B cell (primary cell): ENCODE results near the gene TEX19. TPM values are rescaled to one million over a fixed set of nuclear protein-coding genes. Genes with fewer than 3 reads are reported as not detected.

Source experiments
- ATAC-seq: fragments of 200-7000 bp; cut with Tn5 transposase; one replicate; pipeline ENCODE4 v1.10.0; 2021; ENCODE audit warnings: low read depth, mild to moderate bottlenecking, moderate number of reproducible peaks, moderate library complexity
- CTCF ChIA-PET: fragments of 350-600 bp; sonication (Branson Sonifier 250); formaldehyde crosslinking; loops from one replicate; lab custom pipeline; 2021; ENCODE audit warnings: antibody characterized with exemption, inconsistent platforms; lab: Charles Lee
- POLR2A ChIA-PET: fragments of 350-600 bp; sonication (Branson Sonifier 250); formaldehyde crosslinking; loops from one replicate; lab custom pipeline; 2021; ENCODE audit warnings: antibody characterized with exemption; lab: Charles Lee
- DNase-seq: peaks from one replicate; pipeline ENCODE4 v3.0.0; 2013
- H2AFZ ChIP-seq: 2 replicates; pipeline ENCODE4 v1.6.1; 2012; ENCODE audit warnings: mild to moderate bottlenecking, low read depth, low read length; ENCODE audit not compliant: insufficient read depth, poor library complexity, severe bottlenecking
- H3K27ac ChIP-seq, 2 donors: 1 replicate in 1 of 2; 2 replicates in 1 of 2; pipeline ENCODE4 v1.5.1; 2012 to 2013; ENCODE audit warnings: low read length in 2 of 2, mild to moderate bottlenecking in 2 of 2, moderate library complexity in 1 of 2
- H3K27me3 ChIP-seq, 4 experiments: fragments of 200-600 bp in 1 of 4; sonication (generic) in 1 of 4; replicated peaks in 1 of 4; 1 replicate in 2 of 4; 2 replicates in 2 of 4; pipeline versions ENCODE4 v1.6.1 to v1.7.0; 2013 to 2016; ENCODE audit warnings: low read length in 3 of 4, mild to moderate bottlenecking in 2 of 4, mixed read lengths in 1 of 4, moderate library complexity in 1 of 4; ENCODE audit not compliant: insufficient read depth in 4 of 4, control insufficient read depth in 3 of 4; ENCODE audit errors: control extremely low read depth in 1 of 4
- H3K36me3 ChIP-seq, 2 experiments: replicated peaks in 1 of 2; 1 replicate in 1 of 2; 2 replicates in 1 of 2; pipeline versions ENCODE4 v1.6.1 to v1.7.1; 2013; ENCODE audit warnings: low read length in 1 of 2; ENCODE audit not compliant: insufficient read depth in 2 of 2, control insufficient read depth in 1 of 2; ENCODE audit errors: control extremely low read depth in 1 of 2, extremely low read depth in 1 of 2
- H3K4me1 ChIP-seq, 2 donors: fragments of 200-600 bp in 1 of 2; sonication (generic) in 1 of 2; 1 replicate in 1 of 2; 2 replicates in 1 of 2; pipeline versions ENCODE4 v1.5.1 to v1.6.1; 2013 to 2017; ENCODE audit warnings: low read length in 2 of 2; ENCODE audit not compliant: control insufficient read depth in 2 of 2, insufficient read depth in 2 of 2
- H3K4me2 ChIP-seq: replicated peaks from 2 replicates; pipeline ENCODE3; 2012; ENCODE audit warnings: mild to moderate bottlenecking, low read depth, low read length; ENCODE audit not compliant: poor library complexity, severe bottlenecking
- H3K4me3 ChIP-seq, 5 experiments: fragments of 200-600 bp in 1 of 5; sonication (generic) in 1 of 5; 1 replicate in 3 of 5; 2 replicates in 2 of 5; pipeline versions ENCODE4 v1.5.1 to v1.7.0; 2011 to 2016; ENCODE audit warnings: low read length in 4 of 5, mild to moderate bottlenecking in 4 of 5, low read depth in 2 of 5, control low read depth in 1 of 5, moderate library complexity in 1 of 5; ENCODE audit not compliant: insufficient read depth in 1 of 5; ENCODE audit errors: control extremely low read depth in 1 of 5, extremely low read depth in 1 of 5
- H3K79me2 ChIP-seq: fragments of 200-600 bp; sonication (generic); one replicate; pipeline ENCODE4 v1.6.0; 2016; ENCODE audit warnings: low read length; ENCODE audit not compliant: control insufficient read depth, insufficient read depth
- H3K9ac ChIP-seq: fragments of 200-600 bp; sonication (generic); 2 replicates; pipeline ENCODE4 v1.6.1; 2017; ENCODE audit warnings: mild to moderate bottlenecking, low read length, moderate library complexity
- H3K9me3 ChIP-seq, 3 donors: one replicate each; pipeline versions ENCODE4 v1.6.1 to v1.7.1; 2013; ENCODE audit warnings: low read length in 2 of 3; ENCODE audit not compliant: control insufficient read depth in 2 of 3, insufficient read depth in 1 of 3; ENCODE audit errors: control extremely low read depth in 1 of 3
- H4K20me1 ChIP-seq: 2 replicates; pipeline ENCODE4 v1.6.0; 2012; ENCODE audit warnings: mild to moderate bottlenecking, low read length; ENCODE audit not compliant: insufficient read depth, control insufficient read depth, poor library complexity, severe bottlenecking
- H3K27ac Mint-ChIP-seq: one replicate; pipeline ENCODE4 v1.8.0; 2021; ENCODE audit warnings: mixed read lengths
- H3K27me3 Mint-ChIP-seq: one replicate; pipeline ENCODE4 v1.8.0; 2021; ENCODE audit warnings: mixed read lengths
- H3K4me1 Mint-ChIP-seq: one replicate; pipeline ENCODE4 v1.8.0; 2021; ENCODE audit warnings: mixed read lengths
- H3K4me3 Mint-ChIP-seq: one replicate; pipeline ENCODE4 v1.8.0; 2021; ENCODE audit warnings: mixed read lengths
- H3K9me3 Mint-ChIP-seq: one replicate; pipeline ENCODE4 v1.8.0; 2022; ENCODE audit warnings: mixed read lengths; ENCODE audit not compliant: insufficient read depth
- EZH2 ChIP-seq: IDR thresholded peaks from 2 replicates; pipeline ENCODE4 v1.6.1; 2012; ENCODE audit warnings: borderline replicate concordance, low read depth, mild to moderate bottlenecking, moderate library complexity, low read length; ENCODE audit not compliant: insufficient read depth, poor library complexity, severe bottlenecking
- WGBS: methylation state at CpG from one replicate; pipeline ENCODE4 v1.1.5; 2013; ENCODE audit warnings: missing lambda C conversion rate; ENCODE audit not compliant: insufficient coverage; 5-methylcytosine and 5-hydroxymethylcytosine counted together
- intact Hi-C: fragments of 100-400 bp; cut with micrococcal nuclease; formaldehyde crosslinking; loops from one replicate; pipeline ENCODE4 v1.10.0; 2022
- polyA plus RNA-seq: library from polyadenylated mRNA; depleted of rRNA; stranded (reverse); fragments of >200 nt; gene quantifications from 2 replicates; pipeline ENCODE4 v1.2.3, GENCODE V29; 2012
- total RNA-seq, 2 donors: library from RNA; stranded (reverse); fragments of 120-200 nt in 1 of 2; gene quantifications; 1 replicate in 1 of 2; 2 replicates in 1 of 2; pipeline versions ENCODE4 v1.2.3 to v1.2.4, GENCODE V29; 2013 to 2022
- TF ChIP-seq, protein P1 (sequence below): fragments of 200-600 bp; IDR thresholded peaks from one replicate; pipeline ENCODE4 v1.8.0; 2022; ENCODE audit warnings: antibody characterized with exemption, mild to moderate bottlenecking

TEX19 gene
- total and polyA plus RNA-seq, 2 donors (not counting 1 experiment from before 2014, with no cell fraction given) = not detected

DNA sequence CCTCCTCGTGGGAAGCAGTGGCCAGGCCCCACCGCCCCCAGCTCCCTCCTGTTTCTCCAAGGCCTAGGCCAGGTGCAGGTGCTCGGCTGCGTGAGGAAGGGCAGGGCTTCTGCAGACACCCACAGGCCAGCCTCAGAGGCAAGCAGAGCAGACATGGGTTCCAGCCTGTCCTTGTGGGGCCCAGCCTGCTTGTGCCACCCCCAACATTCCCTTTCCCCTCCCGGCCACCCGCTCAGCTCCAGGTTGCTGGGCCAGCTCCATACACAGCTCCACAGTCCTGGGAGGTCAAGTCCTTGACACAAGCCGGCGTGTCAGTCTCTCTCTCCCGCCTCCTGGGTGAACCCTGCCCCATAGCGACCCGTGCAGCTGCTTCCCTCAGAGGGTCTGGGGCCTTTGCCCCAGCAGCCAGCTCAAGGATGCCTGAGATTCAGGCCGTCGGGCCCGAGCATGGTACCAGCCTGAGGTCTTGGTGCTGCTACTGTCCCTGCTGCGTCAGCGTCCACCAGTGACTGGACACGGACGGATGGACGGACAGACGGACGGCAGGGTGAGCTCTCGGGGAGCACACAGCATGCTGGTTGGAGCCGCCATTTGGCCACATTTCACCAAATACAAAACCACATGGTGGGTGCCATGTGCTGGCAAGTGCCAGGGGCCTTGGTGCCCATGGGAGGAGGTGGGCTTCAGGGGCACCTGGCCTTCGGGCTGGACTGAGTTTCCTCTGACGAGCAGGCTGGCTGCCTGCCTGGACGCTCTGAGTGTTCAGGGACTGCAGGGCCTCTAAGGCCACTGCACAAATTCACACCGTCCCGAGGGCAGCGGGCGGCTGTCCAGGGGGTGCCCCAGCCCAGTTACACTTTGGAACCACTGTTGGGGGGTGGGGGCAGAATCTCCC is 33.5 kb upstream of the TEX19 start:
- Mint-ChIP-seq H3K27ac (no peak overlapping the region), H3K9me3 (no peaks in the 10 kb centered on the region), H3K4me3 (no peak overlapping the region), H3K27me3 (peaks cover 6% of the 10 kb centered on the region), H3K4me1 (peaks cover 3% of the 10 kb centered on the region)
- Histone ChIP-seq H2AFZ (no peak overlapping the region), H3K4me1 (peaks cover 8 to 9% of the 10 kb centered on the region in 2 donors), H3K9ac (no peak overlapping the region), H3K79me2 (no peaks in the 10 kb centered on the region), H3K36me3 (no peaks in the 10 kb centered on the region), H3K9me3 (peaks cover 0 to 8% (median 0%) of the 10 kb centered on the region in 3 donors), H3K27me3 (peaks cover 0 to 47% (median 12%) of the 10 kb centered on the region in 4 experiments), H3K27ac (no peak overlapping the region), H3K4me2 (no peak overlapping the region), H3K4me3 (no peak overlapping the region), H4K20me1 (no peaks in the 10 kb centered on the region)
- TF ChIP-seq, protein P1, sequence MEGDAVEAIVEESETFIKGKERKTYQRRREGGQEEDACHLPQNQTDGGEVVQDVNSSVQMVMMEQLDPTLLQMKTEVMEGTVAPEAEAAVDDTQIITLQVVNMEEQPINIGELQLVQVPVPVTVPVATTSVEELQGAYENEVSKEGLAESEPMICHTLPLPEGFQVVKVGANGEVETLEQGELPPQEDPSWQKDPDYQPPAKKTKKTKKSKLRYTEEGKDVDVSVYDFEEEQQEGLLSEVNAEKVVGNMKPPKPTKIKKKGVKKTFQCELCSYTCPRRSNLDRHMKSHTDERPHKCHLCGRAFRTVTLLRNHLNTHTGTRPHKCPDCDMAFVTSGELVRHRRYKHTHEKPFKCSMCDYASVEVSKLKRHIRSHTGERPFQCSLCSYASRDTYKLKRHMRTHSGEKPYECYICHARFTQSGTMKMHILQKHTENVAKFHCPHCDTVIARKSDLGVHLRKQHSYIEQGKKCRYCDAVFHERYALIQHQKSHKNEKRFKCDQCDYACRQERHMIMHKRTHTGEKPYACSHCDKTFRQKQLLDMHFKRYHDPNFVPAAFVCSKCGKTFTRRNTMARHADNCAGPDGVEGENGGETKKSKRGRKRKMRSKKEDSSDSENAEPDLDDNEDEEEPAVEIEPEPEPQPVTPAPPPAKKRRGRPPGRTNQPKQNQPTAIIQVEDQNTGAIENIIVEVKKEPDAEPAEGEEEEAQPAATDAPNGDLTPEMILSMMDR = no peak
- no peak for TF ChIP-seq EZH2
- ChIA-PET CTCF (interaction anchor here (1.4 to 6.7 kb wide), 2 partner anchors 22 to 89 kb away, joined by 4 to 53 read pairs; no protein-coding TSS in a partner anchor), POLR2A (interaction anchor here (0.7 kb wide), 1 partner anchor 20 kb away, joined by 5 read pairs; no protein-coding TSS in a partner anchor)
- ATAC-seq (no peak), DNase-seq (no peak)
- intact Hi-C loops = no loop called here
- WGBS = 89% methylated on average over 26 of the region's 30 CpGs

DNA sequence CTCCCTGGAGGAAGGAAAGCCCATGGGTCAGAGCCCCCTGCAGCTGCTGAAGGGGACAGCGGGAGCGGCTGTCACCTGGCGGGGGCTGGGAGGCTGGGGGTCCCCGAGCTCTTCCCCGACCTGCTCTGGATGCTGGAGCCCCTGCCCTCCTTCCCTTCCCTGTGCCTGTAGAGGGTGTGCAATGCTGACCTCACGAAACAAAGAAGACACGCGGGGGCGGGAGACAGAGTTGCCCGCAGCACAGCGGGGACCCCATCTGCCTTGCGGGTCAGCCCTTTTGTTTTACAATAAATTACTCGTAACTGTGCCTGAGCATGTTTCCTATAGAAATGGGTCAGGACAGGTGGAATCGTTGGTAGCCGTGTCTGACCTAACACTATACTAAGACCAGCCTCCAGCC is 31.8 kb upstream of the TEX19 start:
- Histone ChIP-seq H3K4me3 (no peak overlapping the region), H3K27me3 (peaks cover 0 to 55% (median 17%) of the 10 kb centered on the region in 4 experiments), H3K4me1 (peaks cover 3 to 4% of the 10 kb centered on the region in 2 donors), H4K20me1 (no peaks in the 10 kb centered on the region), H3K9ac (no peak overlapping the region), H3K79me2 (no peaks in the 10 kb centered on the region), H2AFZ (no peak overlapping the region), H3K4me2 (no peak overlapping the region), H3K9me3 (peaks cover 0 to 11% (median 0%) of the 10 kb centered on the region in 3 donors), H3K36me3 (no peaks in the 10 kb centered on the region), H3K27ac (no peak overlapping the region)
- Mint-ChIP-seq H3K4me1 (peaks cover 2% of the 10 kb centered on the region), H3K27ac (no peak overlapping the region), H3K4me3 (no peak overlapping the region), H3K27me3 (peaks cover 6% of the 10 kb centered on the region), H3K9me3 (no peaks in the 10 kb centered on the region)
- ATAC-seq (no peak), DNase-seq (no peak)
- 97% methylated on average over 11 of the region's 15 CpGs for WGBS
- POLR2A ChIA-PET = no interaction called here
- intact Hi-C loops = no loop called here
- CTCF ChIA-PET = interaction anchor here (1.3 to 6.7 kb wide), 2 partner anchors 90 to 121 kb away, joined by 4 to 53 read pairs; no protein-coding TSS in a partner anchor
- TF ChIP-seq, protein P1 = no peak
- TF ChIP-seq EZH2 = no peak
